GM18870 (cell line): ENCODE measurements around the gene SPAG6.
"Not testable (repeated sequence)": the region's sequence is repeated elsewhere in the genome, so short reads cannot be mapped to it uniquely, and the experiment has no call there.

Experiments
- ATAC-seq: cut with Tn5 transposase; IDR thresholded peaks from one replicate; pipeline ENCODE4 v1.9.1; 2021; ENCODE audit warnings: moderate library complexity; ENCODE audit not compliant: unreplicated experiment

SPAG6 gene

DNA sequence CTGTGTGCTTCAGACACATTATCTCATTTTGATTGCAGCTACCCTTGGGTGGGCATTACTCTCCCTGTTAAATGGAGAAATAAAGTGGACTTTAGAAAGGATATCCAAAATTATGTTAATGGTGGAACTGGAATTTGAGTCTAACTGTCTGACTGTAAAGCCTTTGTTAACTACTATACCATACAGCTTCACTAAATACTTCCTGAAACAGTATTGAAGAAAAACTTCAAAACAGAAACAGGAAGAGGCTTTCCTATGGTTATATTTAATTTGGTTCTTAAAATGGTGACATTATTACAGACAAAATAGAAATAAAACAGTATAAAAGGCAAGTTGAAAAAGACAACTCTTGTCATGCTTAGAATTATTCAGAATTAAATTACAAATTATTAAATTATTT is 25.0 kb downstream of the SPAG6 start:
- ATAC-seq: no peak

DNA sequence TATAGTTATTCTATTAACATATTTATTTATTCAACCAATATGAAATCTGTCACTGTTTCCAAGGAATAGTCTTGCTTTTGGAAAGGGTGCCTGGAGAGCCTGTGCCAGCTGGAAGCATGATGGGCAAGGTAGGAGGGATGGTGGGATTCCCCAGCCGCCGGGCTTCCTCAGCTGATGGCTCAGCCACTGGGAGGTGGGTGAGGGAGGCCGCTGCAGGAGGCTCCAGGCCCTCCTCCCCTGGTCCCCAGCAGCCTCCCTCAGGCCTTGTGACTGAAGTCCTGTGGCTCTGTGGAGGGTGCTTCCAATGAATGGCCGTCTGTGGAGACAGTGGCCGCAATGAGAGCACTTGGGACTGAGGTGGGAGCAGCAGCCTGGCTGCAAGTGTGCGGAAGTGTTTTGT is 27.0 kb downstream of the SPAG6 start:
- ATAC-seq: no peak

DNA sequence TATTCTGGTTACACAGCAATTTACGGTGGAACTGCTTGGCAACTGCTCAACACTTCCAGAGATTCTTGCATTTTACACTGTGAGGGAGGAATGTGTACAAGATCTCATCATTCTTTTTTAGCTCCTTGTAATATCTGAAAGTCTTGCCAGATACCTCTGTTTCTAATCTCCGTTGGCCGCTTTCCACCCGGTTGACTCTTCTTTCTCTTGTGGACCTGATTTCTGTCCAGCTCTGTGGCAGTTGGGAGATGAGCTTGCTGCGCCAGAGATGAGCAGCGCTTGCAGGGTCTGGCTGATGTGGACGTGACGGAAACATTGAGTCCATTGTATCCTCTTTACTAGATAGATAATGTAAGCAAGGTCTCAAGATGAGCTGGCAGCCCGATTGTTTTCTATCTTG is 27.6 kb downstream of the SPAG6 start:
- ATAC-seq: no peak

DNA sequence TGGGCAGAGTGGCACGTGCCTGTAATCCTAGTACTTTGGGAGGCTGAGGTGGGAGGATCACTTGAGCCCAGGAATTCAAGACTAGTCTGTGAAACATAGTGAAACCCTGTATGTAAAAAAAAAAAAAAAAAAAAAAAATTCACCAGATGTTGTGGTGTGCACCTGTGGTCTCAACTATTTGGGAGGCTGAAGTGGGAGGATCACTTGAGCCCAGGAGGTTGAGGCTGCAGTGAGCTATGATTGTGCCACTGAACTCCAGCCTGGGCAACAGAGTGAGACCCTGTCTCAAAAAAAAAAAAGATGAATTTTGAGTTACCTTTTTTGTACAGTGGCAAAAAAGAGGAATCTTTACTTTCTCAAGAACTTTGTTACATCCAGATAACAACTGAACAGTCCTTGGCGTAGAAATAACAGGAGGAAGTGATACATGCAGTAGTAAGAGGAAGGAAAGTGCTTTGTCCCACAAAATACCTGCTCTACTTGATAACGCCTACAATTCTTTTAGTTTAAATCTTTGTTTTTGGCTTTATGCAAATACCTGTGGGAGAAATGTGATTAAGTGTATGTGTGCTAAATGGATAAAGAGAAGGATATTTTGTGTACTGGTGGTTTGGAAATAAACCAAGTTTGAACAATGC is 29.3 kb downstream of the SPAG6 start:
- no peak for ATAC-seq

DNA sequence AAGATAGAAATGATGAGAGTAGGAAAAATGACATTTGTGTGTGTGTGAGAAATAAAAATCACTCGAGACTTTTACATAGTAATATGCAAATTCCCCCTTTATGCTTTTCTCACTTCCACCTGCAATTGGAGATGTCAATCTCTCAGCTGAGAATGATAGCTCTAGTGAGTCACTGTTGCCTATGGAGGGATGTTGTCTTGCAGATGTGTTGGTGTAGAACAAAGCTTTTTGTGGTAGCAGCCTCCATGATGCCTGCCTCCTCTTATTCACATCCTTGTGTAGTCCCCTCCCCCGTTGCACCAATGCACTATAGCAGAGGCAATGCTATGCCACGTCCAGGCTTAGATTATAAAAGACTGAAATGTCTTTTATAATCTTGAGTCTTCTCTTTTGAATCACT is 33.8 kb downstream of the SPAG6 start:
- ATAC-seq: peak; percentile 32

DNA sequence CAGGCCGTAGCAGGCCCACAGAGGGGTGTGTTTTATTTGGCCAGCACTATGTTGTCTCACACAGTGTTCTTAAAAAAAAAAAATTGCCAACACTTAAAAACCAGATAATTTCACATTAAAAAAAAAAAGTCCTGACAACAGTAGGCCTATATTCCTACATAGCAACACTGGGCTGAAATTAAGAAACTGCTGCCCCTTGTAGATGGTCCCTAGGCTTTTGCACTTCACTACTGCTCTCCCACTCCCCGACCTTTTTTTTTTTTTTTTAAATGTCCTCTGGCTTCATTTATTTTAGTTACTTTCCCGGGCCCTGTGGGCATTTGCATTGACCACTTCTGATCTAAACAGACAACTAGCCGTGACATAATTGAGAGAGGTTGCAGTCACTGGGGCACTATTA is 36.0 kb downstream of the SPAG6 start:
- ATAC-seq: no peak

DNA sequence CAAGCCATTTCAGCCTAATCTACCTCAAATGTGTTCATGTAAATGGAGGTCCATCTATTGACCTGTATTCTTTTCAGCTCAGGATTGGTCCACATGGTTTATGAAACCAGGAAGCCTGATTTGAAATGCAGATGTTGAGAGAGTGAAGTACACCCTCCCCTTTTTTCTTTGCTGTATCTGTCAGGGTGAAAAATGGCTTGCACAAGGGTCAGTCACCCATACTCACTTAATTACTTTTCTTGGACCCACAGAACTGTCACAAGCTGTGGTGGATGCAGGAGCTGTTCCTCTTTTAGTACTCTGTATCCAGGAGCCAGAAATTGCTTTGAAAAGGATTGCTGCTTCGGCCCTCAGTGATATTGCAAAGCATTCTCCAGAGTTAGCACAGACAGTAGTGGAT is 41.2 kb downstream of the SPAG6 start:
- no peak for ATAC-seq

DNA sequence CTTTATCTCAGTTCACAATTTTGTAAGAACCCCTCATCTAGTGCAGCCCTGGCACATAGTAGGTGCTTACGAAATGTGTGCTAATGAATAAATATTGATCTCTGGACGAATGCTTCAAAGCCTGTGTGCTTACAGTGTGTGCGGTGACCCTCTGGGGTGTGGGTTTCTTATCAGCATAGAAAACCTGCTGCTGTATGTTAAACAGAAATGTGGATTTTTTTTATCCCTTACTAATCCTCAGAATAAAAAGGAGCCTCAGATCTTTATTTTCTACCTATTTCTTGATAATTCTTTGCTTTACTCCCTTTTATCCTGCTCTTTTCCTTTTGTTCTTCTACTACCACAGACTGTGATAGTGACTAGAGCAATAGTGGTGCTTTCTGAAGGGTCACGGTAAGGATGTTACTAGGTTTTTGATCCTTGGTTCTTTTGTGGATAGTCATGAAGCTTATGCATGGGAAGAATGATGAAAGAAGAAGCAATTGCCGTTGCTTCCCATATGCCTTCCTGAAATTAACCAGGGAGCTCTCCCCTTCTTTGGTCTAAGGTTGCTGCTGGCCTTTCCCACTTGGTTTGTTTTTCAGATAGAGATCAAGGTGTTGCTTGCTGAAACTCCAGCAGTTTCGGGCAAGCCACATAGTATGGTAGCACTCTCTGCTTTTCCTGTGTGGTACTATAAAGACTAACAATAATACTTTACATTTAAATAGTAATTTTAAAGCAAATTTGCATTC is 44.7 kb downstream of the SPAG6 start:
- no peak for ATAC-seq

DNA sequence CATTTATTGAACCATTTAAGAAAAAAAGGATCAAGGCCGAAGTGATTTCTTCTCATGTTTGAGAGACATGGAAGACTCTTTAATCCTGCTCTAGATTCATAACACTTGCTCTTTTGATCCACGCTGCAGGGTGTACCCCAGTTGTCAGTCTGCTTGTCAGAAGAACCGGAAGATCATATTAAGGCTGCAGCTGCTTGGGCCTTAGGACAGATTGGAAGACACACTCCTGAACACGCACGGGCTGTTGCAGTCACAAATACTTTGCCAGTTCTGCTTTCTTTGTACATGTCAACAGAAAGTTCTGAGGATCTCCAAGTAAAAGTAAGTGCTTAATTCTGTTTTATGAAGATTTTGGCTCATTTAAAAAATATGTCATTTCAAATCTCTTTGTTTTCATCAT is 46.3 kb downstream of the SPAG6 start:
- ATAC-seq: no peak

DNA sequence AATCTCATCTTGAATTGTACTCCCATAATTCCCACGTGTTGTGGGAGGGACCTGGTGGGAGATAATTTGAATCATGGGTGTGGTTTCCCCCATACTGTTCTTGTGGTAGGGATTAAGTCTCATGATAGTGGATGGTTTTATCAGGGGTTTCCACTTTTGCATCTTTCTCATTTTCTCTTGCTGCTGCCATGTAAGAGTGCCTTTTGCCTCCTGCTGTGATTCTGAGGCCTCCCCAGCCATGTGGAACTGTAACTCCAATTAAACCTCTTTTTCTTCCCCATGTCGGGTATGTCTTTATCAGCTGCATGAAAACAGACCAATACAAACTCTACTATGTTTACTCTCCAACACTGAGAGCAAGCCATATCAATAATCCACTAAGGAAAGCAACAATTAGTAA is 50.9 kb downstream of the SPAG6 start:
- ATAC-seq: not testable (repeated sequence)

DNA sequence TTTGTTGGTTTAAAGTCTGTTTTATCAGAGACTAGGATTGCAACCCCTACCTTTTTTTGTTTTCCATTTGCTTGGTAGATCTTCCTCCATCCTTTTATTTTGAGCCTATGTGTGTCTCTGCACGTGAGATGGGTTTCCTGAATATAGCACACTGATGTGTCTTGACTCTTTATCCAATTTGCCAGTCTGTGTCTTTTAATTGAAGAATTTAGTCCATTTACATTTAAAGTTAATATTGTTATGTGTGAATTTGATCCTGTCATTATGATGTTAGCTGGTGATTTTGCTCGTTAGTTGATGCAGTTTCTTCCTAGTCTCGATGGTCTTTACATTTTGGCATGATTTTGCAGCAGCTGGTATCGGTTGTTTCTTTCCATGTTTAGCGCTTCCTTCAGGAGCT is 61.6 kb downstream of the SPAG6 start:
- ATAC-seq: not testable (repeated sequence)

DNA sequence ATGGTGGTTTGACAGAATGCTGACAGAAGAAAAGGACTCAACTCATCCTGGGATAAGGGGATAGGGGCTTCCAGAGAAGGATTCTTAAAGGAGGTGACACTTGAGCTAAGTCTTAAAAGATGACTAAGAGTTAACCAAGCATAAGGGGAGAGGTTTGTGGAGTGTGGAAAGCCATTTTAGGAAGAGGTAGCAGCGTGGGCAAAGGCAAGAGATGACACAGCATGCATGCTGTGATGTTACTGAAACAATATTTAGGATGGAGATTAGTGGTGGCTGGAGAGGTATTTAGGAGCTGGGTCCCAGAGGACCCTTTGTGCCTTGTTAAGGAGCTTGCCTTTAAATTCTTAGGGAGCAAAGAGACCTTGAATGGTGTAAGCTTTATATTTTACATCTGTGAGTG is 65.1 kb downstream of the SPAG6 start:
- ATAC-seq: no peak

DNA sequence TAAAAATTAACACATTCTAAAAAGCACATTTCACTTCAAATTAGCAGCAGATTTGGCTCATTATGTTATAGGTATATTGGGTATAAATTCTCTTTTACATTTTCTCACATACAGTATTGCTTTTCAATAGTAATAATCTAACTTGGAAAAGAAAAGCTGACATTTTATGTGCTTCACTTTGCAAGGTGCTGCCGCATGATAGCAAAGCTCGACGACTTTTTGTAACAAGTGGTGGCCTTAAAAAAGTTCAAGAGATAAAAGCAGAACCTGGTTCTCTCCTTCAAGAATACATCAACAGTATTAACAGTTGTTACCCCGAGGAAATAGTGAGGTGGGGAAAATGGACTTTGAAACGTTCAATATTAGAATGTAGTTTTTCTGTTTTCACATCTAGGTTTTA is 65.5 kb downstream of the SPAG6 start:
- no peak for ATAC-seq

DNA sequence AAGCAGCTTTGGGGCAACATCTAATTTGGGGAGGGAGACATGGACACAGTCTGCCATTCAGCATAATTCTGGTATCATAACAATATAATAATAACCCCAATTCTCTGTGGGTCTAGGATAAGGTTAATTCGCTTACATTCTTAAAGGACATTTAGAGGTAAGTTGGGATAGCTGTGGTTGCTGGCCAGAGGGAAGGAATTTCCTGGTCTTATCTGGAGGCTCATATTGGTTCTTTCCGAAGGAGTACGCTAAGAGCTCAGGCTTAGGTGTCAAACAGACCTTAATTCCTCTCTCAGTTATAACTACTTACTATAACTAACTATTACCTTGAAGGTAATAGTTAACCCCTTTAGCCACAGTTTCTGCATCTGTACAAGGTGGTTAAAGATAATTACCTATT is 68.8 kb downstream of the SPAG6 start:
- no peak for ATAC-seq

DNA sequence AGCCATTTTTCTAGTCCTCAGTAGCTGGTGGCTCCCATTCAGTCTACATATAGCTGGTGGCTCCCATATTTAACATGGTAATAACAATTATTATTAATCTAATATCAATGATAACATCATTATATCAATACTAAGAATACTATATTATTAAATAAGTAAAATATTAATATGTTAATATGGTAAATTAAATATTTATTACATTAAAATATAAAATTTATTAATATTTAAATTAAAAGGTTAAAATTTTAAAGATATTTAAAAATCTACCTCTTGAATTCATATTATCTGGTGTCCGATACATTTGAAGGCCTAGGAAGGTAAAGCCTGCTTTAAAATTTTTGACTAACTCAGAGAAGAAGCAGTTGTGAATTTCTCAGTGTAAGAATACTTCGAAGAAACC is 69.8 kb downstream of the SPAG6 start:
- ATAC-seq: no peak

DNA sequence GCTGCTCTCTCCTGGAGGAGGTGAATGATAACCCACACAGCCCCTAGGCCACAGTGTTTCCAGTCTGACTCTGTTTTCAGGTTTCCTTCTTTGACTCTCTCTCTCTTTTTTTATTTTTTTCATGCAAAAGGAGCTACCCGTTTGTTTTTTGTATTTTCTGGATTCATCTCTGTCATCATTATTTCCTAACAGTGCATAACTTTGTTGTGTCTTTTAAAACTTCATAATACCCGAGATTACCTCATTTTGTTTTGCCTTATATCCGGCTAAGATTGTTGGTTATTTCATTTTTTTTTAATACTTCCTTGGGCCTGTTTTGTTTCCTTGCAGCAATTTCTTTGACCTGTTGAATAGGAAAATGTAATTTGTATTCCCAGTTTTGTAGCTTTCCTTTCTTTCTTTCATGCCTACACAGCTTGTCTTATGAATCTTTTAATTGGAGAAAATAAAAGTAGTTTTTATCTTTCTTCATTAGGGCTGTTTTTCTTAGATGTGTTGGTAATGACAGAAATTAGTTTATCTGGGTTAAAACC is 72.5 kb downstream of the SPAG6 start:
- ATAC-seq: no peak

DNA sequence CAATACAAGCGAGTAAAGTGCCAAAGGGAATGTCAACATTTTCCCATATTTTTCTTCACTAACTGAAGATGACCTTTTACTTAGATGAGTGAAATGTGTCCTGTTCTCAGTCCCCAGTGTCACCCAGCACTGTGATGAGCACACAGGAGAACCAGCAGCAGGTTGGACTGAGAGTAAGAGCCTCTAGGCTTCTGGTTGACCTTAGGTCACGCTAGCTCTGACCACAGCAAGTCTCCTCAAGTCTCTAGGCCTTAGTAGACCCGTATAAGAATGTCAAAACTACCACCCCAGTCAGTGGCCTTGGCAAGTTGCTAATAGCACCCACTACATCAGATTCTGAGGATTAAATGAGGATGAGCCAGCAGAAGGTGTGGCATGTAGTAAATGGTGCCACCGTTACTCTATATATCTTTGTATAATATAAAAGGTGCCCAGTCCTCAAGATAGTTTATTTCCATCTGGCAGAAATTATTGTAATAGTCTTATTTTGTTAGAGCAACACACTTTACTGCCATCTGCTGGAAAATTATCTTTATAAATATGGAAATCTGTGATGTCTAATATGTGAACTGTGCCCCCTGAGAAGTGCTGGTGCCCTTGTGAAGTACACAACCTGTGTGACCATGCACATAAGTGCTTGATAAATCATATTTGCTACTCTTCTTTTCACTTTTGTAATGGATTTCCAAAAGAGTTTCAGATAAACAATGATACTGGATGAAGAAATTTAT is 75.7 kb downstream of the SPAG6 start:
- ATAC-seq: no peak

DNA sequence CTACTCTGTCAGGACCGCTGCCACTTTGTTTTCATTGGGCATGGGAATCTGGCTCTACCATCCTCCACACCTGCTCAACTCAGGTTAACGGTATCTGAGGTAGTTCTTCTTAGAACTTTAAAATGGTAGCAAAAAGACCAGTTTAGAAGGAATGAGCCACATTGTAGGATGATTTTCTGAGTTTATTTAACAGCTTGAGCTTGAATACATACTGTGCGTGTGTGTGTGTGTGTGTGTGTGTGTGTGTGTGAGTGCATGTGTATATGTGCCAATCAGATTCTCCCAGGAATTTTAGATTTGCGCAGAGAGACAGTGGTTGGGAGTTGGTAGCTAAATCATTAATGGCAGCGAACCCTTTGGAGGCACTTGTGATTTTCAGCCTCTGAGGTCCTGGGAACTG is 81.4 kb downstream of the SPAG6 start:
- ATAC-seq: no peak

DNA sequence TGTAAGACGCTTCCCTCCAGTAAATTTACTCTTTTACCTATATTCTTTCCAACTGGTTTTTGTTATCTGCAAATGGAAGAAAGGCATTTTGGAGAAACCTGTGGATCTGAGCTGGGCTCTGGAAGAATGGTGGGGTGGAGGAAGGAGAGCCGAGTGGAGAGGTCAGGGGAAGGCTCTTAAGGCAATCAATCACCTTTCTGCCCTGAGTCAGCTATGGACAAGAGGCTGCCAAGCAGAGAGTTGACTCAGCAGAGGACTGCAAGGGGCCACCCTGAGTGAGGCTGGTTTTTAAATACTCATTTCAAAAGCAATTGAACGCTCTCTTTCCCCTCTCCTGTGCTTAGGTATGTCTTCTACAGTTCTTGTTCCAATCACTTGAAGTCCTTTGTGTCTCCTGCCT is 81.8 kb downstream of the SPAG6 start:
- ATAC-seq: peak; percentile 56

DNA sequence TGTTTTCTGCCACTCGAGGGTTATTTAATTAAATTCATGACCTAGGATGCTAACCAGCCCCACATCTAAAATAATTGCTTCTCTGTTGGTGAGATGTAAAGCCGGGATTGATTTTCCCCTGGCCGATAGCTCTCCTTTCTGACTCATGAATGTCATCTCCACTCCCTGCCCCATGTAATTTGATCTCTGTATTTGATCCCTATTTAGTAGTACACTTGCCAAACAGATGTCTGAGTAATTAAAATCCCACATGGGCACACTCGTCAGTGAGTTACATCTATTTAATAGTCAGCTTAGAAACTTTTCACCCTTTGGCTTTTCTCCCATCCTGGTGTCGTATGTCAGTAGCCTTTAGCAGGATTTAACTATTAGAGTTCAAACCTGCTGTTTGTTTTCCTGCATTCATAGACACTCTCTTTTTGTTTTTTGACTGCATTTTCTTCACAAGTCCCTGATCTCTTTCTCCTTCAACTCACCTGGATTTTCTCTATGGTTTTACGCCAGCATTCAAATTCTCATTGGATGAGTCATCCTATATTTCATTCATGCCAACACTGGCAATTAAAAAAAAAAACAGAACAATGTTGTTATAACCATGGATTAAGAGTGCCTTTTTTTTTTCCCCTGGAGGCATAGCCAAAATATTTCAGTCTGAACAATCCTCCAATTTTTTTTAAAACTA is 82.7 kb downstream of the SPAG6 start:
- ATAC-seq: no peak

DNA sequence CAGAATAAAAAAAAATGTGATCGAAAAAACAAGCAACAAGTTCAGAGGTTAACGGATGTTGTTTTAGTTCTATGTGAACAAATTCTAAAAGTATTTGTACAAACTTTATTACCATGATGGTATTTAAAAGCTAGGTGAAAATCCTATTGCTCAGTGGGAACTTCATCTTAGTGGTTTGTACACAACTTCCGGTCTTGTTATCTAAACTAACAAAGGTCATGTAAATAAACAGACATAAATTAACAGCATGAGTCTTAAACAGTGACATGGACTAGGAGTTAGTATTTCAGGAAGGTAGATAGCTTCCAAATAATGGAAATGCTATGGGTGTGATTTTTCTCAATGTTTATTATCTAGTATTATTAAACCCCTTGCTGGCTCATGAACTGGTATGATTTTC is 83.8 kb downstream of the SPAG6 start:
- ATAC-seq: no peak
